RKO (cell line): ENCODE measurements around the gene SRRM1.
A peak's percentile ranks its signal among the peaks of the same experiment; 100 is the strongest.
"Not testable (repeated sequence)": the region's sequence is repeated elsewhere in the genome, so short reads cannot be mapped to it uniquely, and the experiment has no call there.

ENCODE experiments used
- DNase-seq: peaks from one replicate; pipeline ENCODE4 v3.0.0-alpha.2; 2016; ENCODE audit warnings: low spot score

SRRM1 gene

DNA sequence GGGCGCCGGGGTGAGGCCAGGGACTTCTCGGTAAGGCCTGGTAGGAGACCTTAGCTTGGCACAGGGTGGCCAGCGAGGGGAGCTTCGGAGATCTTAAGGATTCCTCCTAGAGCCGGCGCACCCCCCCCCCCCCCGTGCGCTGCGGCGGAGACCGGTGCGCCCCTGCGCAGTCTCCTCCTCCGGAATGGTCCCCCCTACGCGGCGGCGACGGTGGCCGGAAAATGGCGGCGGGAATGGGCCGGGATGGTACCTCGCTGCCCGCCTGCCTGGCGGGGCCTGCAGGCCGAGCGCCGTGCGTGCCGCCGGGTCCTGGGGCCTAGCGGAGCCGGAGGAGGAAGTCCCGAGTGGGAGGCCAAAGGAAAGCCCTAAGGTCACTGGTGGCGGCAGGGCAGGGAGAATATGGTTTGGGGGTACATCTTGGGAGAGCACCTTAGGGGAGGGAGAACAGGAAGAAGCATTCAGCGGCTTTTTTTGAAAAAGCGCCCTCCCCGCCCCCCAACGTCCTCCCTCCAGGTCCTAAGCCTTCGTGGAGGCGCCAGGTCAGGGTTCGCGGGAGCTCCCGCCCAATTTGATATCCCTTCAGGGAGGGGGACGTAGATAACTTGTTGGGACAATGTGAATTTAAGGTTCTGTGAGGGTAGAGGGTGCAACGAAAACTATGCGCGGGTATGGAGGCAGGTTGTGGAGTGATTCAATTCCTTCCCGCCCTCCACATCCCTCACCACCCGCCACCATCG is 429 bp downstream of the SRRM1 start:
- peak; percentile 47 for DNase-seq

DNA sequence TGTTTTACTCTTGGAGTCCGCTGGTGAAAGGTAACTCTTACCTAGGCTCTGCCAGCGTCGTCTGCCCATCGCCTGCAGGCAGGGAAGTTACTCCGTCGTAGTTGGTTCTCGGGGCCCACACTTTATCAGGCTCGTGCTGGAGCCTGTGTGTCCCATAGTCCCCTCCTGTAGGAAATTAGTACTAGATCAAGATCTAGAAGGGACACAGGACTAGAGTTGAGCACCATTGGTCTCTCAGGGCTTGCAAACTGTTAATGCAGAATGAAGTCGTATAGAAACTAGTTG is 940 bp downstream of the SRRM1 start:
- no peak for DNase-seq

DNA sequence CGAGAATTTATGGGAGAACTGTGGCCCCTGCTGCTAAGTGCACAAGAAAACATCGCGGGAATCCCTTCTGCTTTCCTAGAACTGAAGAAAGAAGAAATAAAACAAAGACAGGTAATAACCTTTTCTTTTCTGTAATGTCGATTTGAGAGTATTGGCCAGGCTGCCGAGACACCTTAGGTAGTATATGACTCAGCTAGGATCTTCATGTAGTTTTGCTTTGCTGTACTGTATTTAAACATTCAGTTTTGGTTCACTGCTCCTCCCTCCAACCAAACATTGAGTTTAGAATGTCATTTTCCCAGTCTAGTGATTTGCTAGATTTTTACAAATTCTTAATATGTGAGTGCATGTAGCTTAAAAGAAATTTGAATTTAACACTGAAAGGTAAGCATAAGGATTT is 5.8 kb downstream of the SRRM1 start:
- no peak for DNase-seq

DNA sequence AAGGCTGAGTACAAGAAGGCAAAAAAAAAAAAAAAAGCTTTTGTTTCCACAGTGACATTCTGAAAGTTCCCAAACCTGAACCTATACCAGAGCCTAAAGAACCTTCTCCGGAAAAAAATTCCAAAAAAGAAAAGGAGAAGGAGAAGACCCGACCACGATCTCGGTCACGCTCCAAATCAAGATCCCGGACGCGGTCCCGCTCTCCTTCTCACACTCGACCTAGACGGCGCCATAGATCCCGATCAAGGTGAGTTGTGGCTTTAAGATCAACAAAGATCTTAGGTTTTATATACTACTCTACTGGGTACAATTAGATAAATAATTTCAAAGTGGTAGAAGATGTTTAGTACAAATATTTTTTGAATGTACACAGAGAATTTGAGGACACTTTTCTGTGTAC is 9.3 kb downstream of the SRRM1 start:
- no peak for DNase-seq

DNA sequence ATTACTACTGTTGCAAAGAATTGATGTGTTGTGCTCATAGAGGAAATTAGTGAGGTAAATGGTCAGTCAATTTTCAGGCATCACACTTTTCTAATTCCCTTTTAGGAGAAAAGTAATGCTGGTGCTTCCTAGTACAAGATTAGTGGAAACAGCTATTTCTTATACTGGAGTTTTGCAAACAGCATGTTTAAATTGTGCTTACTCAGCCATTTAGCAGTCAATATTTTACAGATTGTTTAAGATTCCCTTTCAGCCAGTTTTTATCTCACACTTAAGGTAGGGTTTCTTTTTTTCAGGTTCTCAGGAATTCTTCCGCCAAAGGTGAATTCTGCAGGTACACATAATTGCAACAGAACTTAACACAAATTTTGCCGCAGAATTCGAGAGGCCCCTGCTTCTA is 10.9 kb downstream of the SRRM1 start:
- DNase-seq = no peak

DNA sequence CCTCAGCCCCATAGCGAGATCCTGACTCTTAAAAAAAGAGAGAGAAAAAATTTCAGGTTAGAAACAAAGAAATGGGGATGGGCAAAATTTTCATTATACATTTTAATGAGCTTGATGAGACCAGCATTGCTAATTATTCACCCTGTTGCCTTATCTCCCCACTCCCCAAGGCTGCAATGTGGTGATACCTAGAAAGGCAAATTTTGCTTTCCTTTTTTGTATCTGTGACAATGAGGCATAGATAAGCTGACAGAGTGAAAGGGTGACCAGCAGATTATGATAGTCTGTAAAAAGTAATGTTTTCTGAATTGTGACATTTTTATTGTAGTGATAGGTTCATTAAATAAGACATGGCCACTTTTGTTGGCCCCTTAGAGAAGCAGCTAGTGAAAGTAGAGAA is 12.9 kb downstream of the SRRM1 start:
- DNase-seq = no peak

DNA sequence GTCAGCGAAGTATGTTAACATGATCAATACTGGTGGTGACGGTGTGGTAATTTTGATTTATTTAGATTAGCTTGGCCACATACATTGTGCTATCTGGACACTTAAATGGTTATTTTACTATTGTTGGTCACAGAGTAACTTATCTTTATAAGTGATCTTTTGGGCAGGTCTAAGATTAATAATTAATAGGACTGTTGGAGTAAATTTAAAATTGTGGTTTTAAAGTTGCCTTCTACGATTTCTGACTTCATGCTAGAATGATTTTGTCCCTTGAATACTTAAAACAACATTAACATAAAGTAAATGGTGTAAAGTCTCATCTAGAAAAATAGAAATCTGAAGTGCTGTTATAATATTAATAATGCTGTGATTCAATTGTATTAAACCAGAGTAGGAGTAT is 14.7 kb downstream of the SRRM1 start:
- no peak for DNase-seq

DNA sequence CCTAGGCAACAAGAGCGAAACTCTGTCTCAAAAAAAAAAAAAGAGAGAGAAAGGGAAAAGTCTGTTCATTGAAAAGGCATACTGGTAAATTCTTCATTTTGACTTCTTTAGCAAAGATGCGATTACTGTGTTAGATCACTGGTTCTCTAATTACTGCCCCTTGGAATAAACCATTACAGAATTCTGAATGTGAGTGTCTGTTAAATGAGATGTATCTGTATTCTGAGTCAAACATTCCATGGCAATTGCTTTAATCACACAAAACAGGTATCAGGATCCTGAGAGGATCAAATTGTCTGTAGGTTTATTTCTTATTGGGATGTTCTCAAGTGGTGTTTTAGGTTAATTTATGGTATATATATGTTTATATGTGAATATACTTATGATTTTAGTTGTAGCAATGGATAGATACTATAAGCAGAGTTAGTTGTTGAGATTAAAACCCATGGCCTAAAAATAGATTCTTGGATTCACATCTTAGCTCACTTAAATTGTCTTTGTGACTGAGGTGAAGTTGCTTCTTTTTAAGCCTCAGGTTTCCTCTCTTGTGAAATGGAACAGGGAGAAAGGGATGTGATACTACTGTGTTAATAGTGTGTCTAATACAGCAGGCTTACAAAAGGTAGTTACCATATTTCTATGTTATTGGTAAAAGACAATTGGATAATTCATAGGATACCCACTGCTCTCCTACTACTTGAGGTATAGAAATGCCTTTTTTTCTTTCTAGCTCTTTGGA is 16.2 kb downstream of the SRRM1 start:
- no peak for DNase-seq

DNA sequence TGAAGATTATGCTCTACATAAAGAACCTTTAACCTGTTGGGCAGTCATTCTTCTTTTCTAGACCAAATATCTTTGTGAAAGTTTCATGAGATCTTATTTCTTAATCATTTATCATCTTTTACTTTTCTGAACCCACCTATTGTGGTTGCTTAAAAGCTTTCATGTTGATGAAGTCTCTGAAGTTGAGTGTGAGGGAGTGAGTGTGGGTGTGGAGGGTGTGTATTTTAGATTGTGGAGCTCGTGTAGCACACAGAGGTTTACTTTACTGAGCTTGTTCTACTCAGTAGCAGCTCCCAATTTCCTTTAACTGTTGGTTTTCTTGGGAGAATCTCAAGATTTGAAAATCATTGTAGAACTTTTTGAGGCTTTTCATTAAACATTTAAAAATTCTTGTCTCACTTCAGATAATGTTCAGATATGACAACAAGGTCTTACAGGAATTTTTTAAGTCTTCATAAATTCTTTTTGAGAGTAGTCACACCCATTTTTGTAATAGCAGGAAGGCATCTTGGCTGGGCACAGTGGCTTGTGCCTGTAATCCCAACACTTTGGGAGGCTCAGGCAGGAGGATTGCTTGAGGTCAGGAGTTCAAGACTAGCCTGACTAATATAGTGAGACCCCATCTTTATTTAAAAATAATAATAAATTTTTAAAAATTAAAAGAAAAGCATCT is 17.0 kb downstream of the SRRM1 start:
- no peak for DNase-seq

DNA sequence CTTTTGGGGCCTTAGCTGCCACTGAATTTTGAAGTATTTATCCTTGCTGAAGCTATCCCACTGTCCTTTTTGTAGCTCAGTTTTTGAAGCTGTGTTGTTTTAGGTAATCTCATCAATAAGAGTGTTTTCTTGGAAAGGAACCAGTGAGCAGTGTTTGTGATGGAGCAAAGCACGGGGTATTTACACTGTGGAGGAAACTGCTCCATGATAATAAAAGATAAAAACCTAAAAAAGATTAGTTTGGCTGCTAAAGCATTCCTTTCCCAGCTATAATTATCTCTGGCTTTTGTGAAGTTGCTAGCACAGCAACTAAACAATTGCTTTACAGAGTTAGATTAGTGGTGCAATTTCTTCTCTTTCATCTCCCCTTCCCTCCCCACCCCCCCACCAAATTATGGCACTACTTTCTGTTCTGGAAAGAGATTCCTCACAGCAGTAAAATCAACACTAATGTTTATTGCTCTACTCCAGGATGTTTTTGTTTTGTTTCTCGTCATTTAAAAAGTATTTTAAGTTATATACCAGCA is 21.5 kb downstream of the SRRM1 start:
- no peak for DNase-seq

DNA sequence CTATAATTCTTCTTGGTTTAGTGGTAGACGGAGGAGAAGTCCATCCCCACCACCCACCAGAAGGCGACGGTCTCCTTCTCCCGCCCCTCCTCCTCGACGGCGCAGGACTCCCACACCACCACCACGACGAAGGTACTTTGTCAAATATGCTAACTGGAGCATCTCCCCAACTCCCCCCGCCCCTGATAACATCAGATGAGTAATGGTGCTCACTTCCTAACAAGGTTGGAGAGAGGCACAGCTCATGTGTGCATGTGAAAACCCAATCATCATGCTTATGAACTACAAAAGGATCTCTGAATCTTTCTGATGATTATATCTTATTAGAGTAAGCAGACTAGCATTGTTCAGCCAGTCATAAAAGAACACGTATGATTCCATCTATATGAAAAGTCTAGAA is 23.7 kb downstream of the SRRM1 start:
- DNase-seq = no peak

DNA sequence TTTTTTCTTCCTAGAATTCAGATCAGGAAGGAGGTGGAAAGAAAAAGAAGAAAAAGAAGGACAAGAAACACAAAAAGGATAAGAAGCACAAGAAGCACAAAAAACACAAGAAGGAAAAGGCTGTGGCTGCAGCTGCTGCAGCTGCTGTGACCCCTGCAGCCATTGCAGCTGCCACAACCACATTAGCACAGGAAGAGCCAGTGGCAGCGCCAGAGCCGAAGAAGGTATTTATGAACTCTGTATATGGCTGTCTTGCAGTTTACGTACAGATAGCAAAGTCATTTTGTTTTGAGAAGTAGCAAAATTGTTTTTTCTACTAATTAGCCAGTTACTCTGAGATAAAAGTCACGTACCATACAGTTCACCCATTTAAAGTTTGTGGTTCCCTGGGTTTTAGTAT is 28.3 kb downstream of the SRRM1 start:
- DNase-seq = not testable (repeated sequence)

DNA sequence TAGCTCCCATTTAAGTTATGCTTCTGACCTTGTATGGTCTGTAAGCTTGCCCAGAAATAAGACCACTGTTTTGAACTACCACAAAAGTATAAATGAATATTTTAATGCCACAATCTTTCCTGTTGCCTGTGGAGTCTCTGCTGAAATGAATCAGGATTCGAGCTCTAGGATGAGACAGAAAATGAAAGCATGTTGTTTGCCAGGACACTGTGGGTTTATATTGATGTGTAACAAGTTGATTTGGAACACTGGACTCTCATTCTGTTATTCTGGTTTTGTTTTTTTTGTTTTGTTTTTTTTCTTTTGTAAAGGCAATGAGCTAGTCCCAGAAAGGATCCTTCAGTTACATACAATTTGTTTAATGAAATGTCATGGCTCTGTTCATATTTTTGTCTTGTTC is 29.6 kb downstream of the SRRM1 start:
- not testable (repeated sequence) for DNase-seq

DNA sequence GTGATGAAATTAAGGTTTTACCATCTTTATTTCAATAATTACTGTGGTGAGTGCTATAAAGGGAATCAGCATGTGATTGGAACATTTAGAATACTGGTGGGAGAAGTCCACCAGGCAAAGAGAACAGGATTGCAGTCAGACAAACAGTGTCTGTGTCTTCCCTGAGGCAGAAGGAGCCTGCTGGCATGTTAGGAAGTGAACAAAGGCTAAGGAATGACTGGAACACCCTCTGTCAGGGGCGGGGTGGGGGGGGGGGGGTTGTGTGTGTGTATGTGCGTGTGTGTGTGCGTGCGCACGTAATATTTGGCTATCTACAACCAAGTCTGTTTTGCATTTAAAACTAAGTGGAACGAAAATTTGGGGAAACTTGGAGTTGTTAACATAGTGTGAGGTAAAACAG is 30.2 kb downstream of the SRRM1 start:
- no peak for DNase-seq

DNA sequence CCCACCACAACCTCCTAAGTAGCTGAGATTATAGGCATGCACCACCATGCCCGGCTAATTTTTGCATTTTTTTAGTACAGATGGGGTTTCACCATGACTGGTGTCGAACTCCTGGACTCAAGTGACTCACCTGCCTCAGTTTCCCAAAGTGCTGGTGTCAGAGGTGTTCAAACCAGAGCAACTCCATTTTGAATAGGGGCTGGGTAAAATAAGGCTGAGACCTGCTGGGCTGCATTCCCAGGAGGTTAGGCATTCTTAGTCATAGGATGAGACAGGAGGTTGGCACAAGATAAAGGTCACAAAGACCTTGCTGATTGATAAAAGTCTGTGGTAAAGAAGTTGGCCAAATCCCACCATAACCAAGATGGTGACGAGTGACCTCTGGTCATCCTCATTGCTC is 35.3 kb downstream of the SRRM1 start:
- DNase-seq = peak; percentile 60

DNA sequence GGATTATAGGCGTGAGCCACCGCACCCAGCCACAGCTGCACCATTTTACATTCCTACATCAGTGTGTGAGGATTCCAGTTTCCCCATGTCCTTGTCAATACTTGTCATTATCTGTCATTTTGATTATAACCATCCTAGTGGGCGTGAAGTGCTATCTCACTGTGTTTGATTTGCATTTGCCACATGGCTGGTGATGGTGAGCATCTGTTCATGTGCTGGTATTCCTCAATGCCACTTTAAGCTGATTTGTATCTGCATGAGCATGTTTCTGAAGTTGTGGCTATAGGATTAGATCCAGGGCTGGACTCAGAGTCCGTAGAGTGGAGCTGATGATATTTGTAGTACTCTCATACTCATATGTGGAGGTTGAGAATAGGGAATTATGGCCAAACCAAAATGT is 36.6 kb downstream of the SRRM1 start:
- no peak for DNase-seq

DNA sequence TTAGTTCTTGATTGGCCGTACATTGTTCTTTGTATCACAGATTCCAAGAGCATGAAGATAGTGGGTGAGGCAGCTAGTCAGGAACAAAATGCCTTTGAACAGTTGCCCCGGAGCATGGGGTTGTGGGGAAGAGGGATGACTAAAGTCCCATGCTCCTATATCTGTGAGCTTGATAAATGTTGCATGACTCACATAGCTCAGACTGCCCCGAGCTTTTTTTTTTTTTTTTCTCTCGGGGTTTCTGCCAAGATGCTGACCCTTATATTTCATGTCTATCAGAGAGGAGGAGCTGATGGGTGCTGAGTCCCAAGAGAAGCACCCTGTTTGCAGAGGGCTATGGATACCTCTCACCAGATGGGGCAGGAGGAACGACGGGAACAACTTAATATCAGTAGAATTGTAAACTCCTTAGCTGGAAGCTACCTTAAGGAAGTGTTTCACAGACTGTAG is 40.6 kb downstream of the SRRM1 start:
- peak; percentile 88 for DNase-seq

DNA sequence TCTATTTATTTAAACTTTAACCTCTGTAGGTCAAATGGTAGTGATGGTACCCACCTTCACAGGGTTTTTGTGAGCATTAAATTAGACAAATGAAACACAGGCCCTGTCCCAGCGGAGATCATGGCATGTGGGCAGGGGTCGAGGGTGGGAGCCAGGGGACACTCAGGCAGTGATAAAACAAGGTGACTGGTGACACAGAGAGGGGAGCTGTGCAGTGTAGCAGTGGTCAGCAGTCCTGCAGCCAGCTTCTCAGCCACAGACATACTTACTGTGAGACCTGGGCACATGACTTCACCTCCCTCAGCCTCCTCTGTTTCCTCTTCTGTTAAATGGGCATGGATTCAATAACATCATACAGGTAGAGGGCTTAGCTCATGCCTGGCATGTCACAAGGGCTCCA is 44.9 kb downstream of the SRRM1 start:
- DNase-seq = no peak

DNA sequence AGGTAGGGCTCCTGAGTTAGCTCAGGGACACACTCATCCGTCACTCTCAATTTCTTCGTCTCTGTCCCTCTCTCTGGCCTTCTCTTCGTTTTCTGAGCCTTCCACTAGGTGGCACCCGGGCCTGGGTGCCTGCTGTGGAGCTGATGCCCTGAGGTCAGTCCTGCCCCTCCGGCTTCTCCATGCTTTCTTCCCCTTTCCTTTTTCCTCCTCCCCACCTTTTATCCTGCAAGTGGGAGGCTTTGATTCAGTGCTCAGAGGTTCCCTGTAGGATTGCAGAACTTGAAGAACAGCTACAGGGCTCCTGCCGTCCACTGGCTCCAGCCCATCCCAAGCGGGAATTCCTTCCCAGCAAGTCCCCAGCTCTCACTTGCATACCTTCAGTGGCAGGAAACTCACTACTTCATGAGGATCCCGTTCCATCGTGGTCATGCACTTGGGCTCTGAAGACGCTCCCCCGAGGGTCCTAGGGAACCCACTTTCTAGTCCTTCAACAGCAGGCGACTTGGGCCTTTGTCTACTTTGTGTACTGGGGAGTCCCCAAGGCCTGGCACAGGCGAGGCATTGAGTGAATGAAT is 45.6 kb downstream of the SRRM1 start:
- DNase-seq = peak; percentile 72

DNA sequence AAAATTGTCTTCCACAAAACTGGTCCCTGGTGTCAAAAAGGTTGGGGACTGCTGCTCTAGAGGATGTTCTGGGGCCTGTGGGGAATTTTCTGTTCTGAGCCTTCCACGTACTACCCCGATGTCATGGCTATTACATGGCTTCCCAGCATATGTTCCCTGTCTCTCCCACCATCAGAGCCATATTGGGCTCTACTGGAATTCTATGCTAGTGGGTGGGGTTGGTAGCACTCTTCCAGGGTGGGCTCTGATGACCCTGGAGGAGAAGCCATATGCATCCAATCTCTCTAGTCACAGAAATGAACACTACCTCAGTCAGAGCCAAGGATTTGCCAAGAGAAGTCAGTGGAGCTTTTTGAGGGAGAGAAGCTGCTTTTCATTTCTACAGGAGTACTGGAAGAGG is 47.9 kb downstream of the SRRM1 start:
- DNase-seq = no peak

DNA sequence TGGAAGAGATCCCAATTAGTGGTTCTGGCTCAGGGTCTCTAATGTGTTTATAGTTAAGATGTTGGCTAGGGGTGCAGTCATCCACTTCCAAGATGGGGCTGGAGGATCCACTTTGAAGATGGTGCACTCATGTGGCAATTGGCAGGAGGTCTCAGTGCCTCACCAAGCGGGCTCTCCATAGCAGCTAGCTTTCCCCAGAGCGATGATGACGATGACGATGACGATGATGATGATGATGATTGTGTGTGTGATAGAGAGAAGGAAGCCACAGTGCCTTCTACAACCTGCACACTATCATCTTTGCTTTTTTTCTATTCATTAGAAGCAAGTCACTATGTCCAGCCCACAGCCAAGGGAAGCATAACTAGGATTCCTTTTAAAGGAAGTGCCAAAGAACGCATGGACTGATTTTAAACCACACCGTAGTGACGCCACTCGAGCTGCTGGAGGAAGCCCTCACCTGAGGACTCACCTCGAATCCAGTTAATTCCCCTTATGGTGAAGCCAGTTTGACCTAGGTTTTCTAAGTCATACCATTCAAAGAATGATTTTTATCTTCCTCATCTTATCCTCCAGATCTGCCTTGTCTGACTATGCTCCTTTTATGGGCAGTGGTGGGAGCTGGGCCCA is 49.4 kb downstream of the SRRM1 start:
- no peak for DNase-seq

DNA sequence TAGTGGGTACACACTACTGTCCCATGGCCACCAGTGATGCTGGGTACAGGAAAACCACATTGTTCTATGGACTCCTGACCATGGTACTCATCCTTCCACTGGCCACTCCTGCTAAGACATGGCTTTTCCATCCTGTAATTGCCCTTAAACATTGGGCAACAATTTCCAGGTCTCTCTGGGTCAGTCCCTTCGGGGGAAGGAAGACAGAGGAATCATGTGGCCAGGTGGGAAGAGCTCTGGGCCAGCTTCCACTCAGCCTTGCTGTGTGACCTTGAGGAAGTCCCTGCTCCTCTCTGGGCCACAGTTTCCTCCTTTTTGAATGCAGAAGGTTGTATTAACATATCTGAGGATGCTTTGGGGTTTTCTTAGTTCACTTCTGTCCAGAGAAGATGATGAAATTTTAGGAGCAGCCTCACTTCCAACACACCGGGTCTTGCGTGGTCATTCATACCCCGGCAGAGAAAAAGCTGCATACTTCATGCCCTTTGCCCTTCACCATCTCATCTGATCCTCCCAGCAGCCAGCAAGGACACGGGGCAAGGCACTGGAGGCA is 50.8 kb downstream of the SRRM1 start:
- no peak for DNase-seq
